GM18867 (cell line): ENCODE measurements around the gene LRTM1.

ENCODE experiments used
- ATAC-seq: cut with Tn5 transposase; IDR thresholded peaks from one replicate; pipeline ENCODE4 v1.9.1; 2021; ENCODE audit warnings: mild to moderate bottlenecking, moderate library complexity; ENCODE audit not compliant: unreplicated experiment

The LRTM1 gene

DNA sequence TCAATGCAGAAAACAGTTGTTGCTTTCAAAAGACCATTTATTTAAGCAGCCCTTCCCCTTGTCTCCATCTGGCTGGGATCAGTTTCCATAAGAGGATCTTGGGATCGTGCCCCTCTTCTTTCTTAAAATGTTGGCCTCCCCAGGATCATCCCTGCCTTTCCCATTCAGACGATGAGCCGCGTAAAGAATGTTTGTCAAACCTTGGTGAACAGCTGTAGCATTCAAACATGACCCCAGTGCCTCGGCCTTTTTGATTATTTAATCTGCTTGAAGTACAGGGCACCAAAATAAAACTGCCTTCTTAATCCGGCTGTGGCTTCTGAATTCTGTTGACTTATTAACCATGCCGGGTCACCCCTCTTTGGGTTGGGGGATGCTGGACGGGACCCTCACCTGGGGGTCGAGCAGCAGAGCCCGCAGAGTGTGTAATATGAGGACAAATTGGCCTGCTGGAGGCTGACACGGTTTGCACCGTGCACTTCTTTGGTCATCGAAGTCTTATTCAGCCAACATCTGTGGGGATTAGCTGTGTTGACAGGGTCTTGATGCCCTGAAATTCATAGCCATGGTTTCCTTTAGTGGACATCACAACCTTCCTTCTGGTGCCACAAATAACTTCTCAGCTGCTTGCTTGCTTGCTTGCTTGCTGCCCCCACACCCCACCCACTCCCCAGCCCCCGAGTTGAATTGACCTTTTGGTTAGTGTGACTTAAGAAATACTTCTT, at the start of gene LRTM1:
Gene LRTM1, minus strand, starts transcription at position 14 of the 725 bp plus-strand sequence. CDS start 148 bp downstream, outside the sequence.
- ATAC-seq: no peak

DNA sequence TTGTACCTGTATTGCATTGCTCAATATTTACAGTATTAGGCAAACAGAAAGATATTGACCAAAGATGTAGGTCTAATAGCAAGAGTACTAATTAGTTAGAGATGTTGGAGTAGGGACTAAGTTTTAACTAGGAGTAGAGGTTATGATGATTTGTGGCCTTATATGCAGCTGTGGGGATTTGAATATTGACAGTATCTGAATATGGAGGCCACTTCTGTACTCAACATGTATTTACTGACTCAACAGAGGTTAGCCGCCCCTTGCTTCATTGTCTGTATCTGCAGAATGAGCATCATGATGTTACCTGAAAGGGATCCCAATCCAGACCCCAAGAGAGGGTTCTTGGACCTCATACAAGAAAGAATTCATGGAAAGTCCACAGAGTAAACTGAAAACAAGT, 49.6 kb upstream of the LRTM1 start:
- ATAC-seq: no peak

GRCh38 chr3:54970895-54971294, 43.0 kb upstream of the LRTM1 start:
- ATAC-seq: no peak

- no peak for ATAC-seq
Measured at GRCh38 chr3:54969652-54970051, 41.8 kb upstream of the LRTM1 start.

DNA sequence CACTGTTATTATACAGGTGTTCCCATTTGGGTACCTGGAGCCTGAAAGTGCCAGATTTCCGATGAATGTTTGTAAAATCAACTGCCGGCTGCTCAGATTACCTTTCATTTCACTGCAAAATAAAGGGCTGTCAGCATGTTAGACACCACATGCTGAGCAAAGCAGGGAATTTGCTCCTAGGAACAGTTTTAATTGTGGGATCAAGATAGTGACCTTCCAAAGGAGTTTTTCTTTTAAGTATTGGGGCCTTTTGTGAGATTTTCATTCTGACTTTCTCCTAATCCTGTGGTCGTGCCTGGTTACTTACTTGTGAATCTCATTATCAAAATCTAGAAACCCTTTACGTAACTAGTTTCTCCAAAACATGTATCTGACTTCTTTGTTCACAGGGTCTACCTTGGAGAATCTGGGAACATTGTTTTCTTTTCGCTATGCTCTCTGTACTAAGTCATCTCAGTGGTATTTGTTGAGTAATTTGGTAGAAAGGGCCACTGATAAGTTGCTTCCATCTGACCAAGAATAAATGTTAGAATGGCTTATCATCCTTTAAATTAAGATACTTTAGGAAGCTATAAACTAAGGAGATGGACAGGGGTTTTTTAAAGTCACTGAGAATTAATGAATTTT, 40.8 kb upstream of the LRTM1 start:
- ATAC-seq: no peak

DNA sequence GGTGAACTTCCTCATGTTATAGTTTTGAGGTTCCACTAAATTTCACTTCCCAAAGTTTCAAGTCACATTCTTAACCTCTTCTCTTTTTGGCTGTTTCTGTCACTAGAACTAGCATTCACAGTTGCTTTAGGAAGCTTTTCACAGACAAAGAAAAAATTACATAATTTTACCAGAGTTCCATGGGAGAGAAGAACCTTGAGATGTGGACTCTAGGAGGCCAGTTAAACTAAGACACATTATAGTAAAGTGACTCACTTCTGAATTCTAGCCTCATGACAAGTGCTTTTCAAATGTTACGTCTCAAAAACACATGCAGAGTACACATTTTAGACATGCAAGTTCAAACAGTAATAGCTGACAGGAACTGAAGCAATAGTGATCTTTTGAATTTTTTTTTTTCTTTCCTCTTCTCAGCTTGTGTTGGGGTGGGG, 39.9 kb upstream of the LRTM1 start:
- ATAC-seq: no peak

DNA sequence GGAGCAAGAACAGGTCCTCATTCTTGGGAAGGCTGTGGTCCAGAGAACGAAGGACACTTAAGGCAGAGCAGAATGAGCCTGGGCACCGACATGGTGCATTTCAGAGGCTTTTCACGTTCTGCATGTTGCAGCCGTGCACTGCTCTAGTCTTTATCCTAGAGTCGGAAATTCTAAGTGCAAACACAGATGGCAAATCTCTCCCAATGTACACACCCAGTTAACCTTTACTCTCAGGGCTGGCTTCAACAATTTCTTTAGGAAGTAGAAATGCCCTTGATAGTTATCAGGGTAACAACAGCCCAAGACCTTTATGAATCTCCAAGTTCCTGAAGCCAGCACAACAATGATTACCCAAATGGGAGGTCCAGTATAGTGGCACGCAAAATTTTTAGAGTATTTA, 39.1 kb upstream of the LRTM1 start:
- ATAC-seq: no peak

GRCh38 chr3:54965746-54966145, 37.9 kb upstream of the LRTM1 start:
- no peak for ATAC-seq

DNA sequence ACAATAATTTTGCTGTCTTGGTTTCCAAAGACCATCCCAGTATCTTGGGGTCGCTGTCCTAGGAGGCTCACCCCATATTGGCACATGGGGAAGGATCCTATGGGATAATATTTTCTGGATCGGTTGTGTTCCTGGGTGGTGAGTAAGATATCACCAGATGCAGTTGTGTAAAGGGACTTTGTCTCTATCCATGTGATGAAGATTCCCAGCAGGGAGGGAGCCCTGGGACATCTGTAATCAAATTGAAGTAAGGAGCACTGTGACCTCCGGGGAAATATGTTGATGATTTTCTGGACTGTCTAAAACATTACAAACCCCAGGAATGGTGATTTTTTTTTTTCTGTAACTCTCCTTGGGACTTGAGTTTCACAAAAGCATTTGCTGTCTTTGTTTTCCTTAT, 36.2 kb upstream of the LRTM1 start:
- ATAC-seq: no peak

DNA sequence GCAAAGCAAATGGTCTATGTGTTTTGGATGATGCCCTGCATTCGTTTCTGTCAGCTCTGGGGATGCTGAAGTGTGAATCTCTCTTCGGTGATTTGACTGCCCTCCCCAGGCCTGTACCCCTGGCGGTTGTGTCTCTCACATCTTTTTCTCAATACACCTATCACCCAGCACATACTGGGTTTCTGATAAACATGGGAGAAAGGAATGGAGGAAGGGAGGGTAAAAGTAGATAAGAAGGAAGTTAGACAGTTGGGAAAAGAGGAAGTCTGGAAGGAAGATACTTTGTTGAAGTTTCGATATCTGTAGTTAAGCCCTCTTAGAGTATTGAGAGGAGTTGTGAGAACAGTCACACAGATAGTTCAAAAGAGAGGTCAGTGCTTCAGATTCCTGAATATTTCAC, 35.8 kb upstream of the LRTM1 start:
- ATAC-seq: no peak

DNA sequence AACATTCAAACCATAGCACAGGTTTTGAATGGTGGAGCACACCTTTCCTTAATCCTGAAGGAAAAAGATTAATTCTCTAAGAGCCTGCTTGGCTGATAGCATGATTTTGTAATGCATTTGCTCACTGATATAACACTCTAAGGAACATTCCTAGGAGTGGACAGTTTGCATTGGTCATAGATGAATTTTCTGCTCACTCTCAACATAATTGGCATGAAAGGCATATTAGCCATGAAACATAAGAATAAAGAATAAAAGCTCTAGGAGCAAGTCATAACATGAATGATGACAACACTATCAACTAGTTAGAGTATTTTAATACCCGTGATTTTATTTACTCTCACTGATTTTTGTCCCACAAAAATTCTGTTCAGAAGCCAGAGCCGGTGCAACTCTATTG, 34.3 kb upstream of the LRTM1 start:
- ATAC-seq: no peak

DNA sequence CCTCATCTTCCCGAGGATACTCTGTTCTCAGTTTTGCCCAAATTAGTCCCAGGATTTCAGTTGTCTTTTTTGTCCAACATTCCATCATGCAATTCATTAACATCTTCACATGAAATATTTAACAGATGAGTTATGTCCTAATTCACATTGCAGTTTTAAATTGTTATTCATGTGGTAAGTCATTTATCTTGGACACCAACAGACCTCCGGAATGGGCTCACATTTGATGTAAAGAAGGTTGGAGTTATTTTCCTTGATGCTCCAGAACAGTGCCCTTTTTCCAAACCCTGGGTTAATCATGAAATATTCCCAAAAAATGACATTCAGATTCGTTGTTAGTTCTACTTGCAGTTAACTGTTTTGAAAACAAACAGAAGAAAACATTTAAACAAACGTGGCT, 32.8 kb upstream of the LRTM1 start:
- ATAC-seq: no peak

DNA sequence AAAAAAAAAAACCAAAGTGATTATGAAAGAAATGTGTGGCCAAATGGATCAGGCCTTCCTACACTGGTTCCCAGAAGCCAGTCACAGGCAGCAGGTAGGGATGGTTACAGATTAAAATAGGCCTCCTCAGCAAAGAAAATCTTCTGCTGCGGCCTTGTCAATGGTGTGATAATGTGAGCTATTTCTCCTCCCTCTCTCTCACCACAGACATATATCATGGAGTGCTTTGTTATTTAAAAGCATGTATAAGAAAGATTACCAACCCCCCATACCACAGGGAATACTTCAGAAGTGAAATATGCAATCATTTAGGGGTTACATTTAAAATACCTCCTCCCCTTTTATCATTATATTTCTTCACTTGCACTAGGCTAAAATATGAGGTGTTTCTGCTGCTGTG, 32.2 kb upstream of the LRTM1 start:
- no peak for ATAC-seq

DNA sequence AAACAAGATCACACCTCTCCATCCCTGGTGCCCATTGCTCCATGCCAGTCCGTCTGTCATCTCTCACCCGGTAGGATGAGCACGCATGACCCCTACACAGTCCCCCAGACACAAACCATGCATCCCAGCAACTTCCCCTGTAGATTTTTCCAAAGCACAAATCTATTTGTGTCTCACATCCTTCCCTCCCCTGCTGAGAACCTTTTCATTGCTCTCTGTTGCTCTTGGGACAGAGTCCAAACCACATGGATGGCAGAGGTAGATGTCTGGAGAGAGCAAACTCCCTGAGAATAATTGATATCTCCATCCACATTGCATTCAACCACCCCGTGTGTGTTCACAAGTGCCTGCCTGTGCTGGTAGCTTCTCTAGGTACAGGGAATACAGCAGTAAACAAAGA, 29.9 kb upstream of the LRTM1 start:
- no peak for ATAC-seq

DNA sequence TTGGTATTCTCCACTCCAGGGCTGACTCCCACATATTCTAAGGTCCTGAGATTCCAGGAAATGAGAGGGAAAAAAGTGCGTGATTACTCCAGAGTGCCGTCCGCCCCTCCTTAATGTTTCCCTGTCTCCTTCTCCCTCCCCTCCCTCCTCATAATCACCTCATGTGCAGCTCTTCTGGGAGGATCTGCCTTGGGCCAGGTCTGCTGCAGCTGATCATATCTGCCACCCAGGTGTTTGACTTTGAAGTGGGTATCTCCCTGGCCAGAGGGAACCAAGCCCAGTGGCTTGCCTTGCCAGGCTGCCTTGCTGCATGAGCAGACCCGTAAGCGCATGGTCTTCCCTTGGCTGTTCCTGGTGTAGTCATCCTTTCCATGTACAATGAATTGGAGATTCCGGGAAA, 28.1 kb upstream of the LRTM1 start:
- ATAC-seq: no peak

GRCh38 chr3:54955496-54955895, 27.6 kb upstream of the LRTM1 start:
- no peak for ATAC-seq

DNA sequence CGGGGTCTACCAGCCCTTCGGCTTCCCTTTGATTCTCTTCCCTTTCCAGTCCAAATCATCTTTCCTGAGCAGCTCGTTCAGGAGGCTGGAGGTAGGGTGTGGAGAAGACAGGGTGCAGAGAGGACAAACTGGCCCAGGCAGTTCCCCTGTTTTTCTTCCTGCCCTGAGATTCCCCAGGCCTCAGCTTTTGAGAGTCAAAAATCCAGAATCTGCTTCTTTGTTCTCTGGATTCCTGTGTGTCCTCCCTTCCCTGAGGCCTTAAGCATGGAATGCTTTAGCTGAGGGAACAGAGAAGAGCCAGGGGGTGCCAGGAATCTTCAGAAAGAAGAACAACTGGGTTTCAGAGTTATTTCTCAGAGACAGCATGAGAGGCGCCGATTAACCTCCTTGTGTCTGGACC, 26.7 kb upstream of the LRTM1 start:
- ATAC-seq: no peak

- no peak for ATAC-seq
Measured at GRCh38 chr3:54954022-54954421, 26.2 kb upstream of the LRTM1 start.

GRCh38 chr3:54951405-54951804, 23.5 kb upstream of the LRTM1 start:
- no peak for ATAC-seq

GRCh38 chr3:54950391-54951003, 22.6 kb upstream of the LRTM1 start:
- ATAC-seq: no peak

DNA sequence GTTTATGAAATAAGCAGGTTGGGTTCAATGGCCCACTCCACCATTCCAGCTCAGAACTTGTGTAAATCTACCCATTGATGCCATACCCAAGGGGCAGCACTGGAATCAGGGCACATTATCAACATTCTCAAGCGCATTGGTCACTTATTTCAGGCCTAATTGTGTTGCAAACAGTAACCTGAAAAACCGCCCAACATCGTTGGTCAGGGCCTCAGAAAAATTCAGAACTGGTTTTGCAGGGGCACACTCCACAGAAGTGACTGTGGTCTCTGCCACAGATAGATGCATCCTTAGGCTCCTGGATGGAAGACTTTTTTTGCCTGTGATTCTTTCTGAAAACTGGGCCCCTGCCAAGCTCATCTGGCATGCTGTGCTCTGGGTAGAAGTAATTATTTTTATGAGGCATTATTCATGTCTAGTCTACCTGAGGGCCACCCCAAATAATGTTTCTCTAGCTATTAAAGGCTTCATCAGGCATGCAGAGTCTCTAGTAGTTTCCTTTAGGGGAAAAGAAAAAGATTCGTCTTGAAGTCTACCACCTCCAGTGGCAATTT, 21.7 kb upstream of the LRTM1 start:
- no peak for ATAC-seq
